ENCODE results near the gene CAMK2G.

GRCh38 chr10:73841061-73841421 is 33.3 kb downstream of the CAMK2G start:
- TF ChIP-seq EZH2 (IDR thresholded peaks at IDR 0.05; ENCODE audit: insufficient read depth, poor library complexity, severe bottlenecking), result no peak
- no peak for TF ChIP-seq EZH2phosphoT487 (IDR thresholded peaks at IDR 0.05; ENCODE audit: insufficient read depth, low read depth)
